GM19099 (cell line): ENCODE measurements around the gene PPP1R8.

Experiments used
- POLR2A ChIP-seq: IDR thresholded peaks from 3 replicates; pipeline ENCODE4 v1.6.1; 2011; ENCODE audit warnings: low read depth; ENCODE audit not compliant: insufficient read length; ENCODE audit errors: extremely low read depth

PPP1R8 gene

GRCh38 chr1:27823784-27824183 is 6.8 kb upstream of the PPP1R8 start:
- no peak for TF ChIP-seq POLR2A

- no peak for TF ChIP-seq POLR2A
Observed at GRCh38 chr1:27824411-27824810, 6.2 kb upstream of the PPP1R8 start.

GRCh38 chr1:27831568-27832410 is 1.2 kb downstream of the PPP1R8 start:
- TF ChIP-seq POLR2A: no peak

GRCh38 chr1:27832762-27833161 is 2.2 kb downstream of the PPP1R8 start:
- no peak for TF ChIP-seq POLR2A

- TF ChIP-seq POLR2A: no peak
Observed at GRCh38 chr1:27833470-27833869, 2.9 kb downstream of the PPP1R8 start.

GRCh38 chr1:27835046-27835445 is 4.5 kb downstream of the PPP1R8 start:
- no peak for TF ChIP-seq POLR2A

- no peak for TF ChIP-seq POLR2A
Observed at GRCh38 chr1:27835501-27835900, 4.9 kb downstream of the PPP1R8 start.

GRCh38 chr1:27849951-27850350 is 19.4 kb downstream of the PPP1R8 start:
- no peak for TF ChIP-seq POLR2A

GRCh38 chr1:27855085-27855484 is 24.5 kb downstream of the PPP1R8 start:
- no peak for TF ChIP-seq POLR2A

- no peak for TF ChIP-seq POLR2A
Observed at GRCh38 chr1:27856561-27857343, 26.2 kb downstream of the PPP1R8 start.

- TF ChIP-seq POLR2A: no peak
Observed at GRCh38 chr1:27858072-27858948, 27.7 kb downstream of the PPP1R8 start.

GRCh38 chr1:27858949-27859576 is 28.5 kb downstream of the PPP1R8 start:
- no peak for TF ChIP-seq POLR2A

GRCh38 chr1:27861436-27861835 is 30.9 kb downstream of the PPP1R8 start:
- no peak for TF ChIP-seq POLR2A

GRCh38 chr1:27862004-27862403 is 31.4 kb downstream of the PPP1R8 start:
- no peak for TF ChIP-seq POLR2A
